HepG2 (cell line): ENCODE measurements around the gene PEAR1.

Experiments used
- CSRNP1 ChIP-seq: sonication (generic); formaldehyde crosslinking; IDR thresholded peaks from 2 replicates; pipeline ENCODE4 v1.8.1; 2023; ENCODE audit warnings: mild to moderate bottlenecking, missing genetic modification reagents
- GABPB1 ChIP-seq: IDR thresholded peaks from 2 replicates; pipeline ENCODE4 v1.6.1; 2016; ENCODE audit warnings: mild to moderate bottlenecking, missing genetic modification reagents, moderate library complexity, missing compliant biosample characterization
- HOXA7 ChIP-seq: sonication (generic); formaldehyde crosslinking; IDR thresholded peaks from 2 replicates; pipeline ENCODE4 v1.8.1; 2022; ENCODE audit warnings: mild to moderate bottlenecking, missing genetic modification reagents, moderate library complexity
- JUNB ChIP-seq: sonication (generic); formaldehyde crosslinking; IDR thresholded peaks from 2 replicates; pipeline ENCODE4 v1.8.0; 2022; ENCODE audit warnings: missing genetic modification reagents, mild to moderate bottlenecking, borderline replicate concordance
- MBNL3 ChIP-seq: fragments of 250-450 bp; sonication (Bioruptor Pico); conservative IDR thresholded peaks from 2 replicates; pipeline ENCODE4 v1.8.0; 2022; ENCODE audit warnings: mild to moderate bottlenecking, inconsistent platforms
- NFIC ChIP-seq: IDR thresholded peaks from 2 replicates; pipeline ENCODE4 v1.6.1; 2012; ENCODE audit warnings: mild to moderate bottlenecking, low read length, inconsistent platforms
- NR1H2 ChIP-seq: sonication (generic); formaldehyde crosslinking; IDR thresholded peaks from 2 replicates; pipeline ENCODE4 v1.8.1; 2022; ENCODE audit warnings: low read depth, missing genetic modification reagents, borderline replicate concordance
- PHF20 ChIP-seq: sonication (generic); formaldehyde crosslinking; IDR thresholded peaks from 2 replicates; pipeline ENCODE4 v1.5.0; 2020; ENCODE audit warnings: mild to moderate bottlenecking, missing genetic modification reagents
- POLR2A ChIP-seq, 2 experiments: IDR thresholded peaks; 2 replicates each; pipeline ENCODE4 v1.6.1; 2011; ENCODE audit warnings: low read depth in 2 of 2, low read length in 2 of 2, mild to moderate bottlenecking in 1 of 2, moderate library complexity in 1 of 2; ENCODE audit not compliant: insufficient read depth in 1 of 2
- POLR2AphosphoS5 ChIP-seq: IDR thresholded peaks from 2 replicates; pipeline ENCODE4 v1.6.1; 2012; ENCODE audit warnings: low read depth, low read length
- SMC3 ChIP-seq: IDR thresholded peaks from 2 replicates; pipeline ENCODE4 v1.6.1; 2011; ENCODE audit warnings: low read length, improper control_type of control experiment
- U2AF2 ChIP-seq: fragments of 200-400 bp; formaldehyde crosslinking; IDR thresholded peaks from 2 replicates; pipeline ENCODE4 v1.6.1; 2017; ENCODE audit warnings: low read depth, mild to moderate bottlenecking, low read length
- ZNF180 ChIP-seq: sonication (generic); formaldehyde crosslinking; IDR thresholded peaks from 2 replicates; pipeline ENCODE4 v1.4.0; 2020; ENCODE audit warnings: low read depth, missing genetic modification reagents, borderline replicate concordance
- ZNF660 ChIP-seq: sonication (generic); formaldehyde crosslinking; IDR thresholded peaks from 2 replicates; pipeline ENCODE4 v1.5.1; 2020; ENCODE audit warnings: mild to moderate bottlenecking, low read depth, missing genetic modification reagents, borderline replicate concordance

- no peak for TF ChIP-seq SMC3
- no peak for TF ChIP-seq NR1H2 (CRISPR knock-in tag)
- TF ChIP-seq POLR2A (IDR thresholded peaks at IDR 0.05; ENCODE audit: insufficient read depth in 1 of 2, low read depth in 2 of 2, low read length in 2 of 2), result no peak
- TF ChIP-seq MBNL3 (CRISPR knock-in tag), result no peak
- TF ChIP-seq NFIC, result no peak
- TF ChIP-seq U2AF2, result no peak
- no peak for TF ChIP-seq CSRNP1 (CRISPR knock-in tag)
- TF ChIP-seq JUNB (CRISPR knock-in tag), result no peak
- TF ChIP-seq PHF20 (CRISPR knock-in tag), result no peak
- TF ChIP-seq ZNF180 (CRISPR knock-in tag), result no peak
- TF ChIP-seq ZNF660 (CRISPR knock-in tag), result no peak
- TF ChIP-seq GABPB1 (CRISPR knock-in tag), result no peak
- no peak for TF ChIP-seq POLR2AphosphoS5
- TF ChIP-seq HOXA7 (CRISPR knock-in tag), result no peak
Measured at GRCh38 chr1:156895455-156895812, 1.9 kb downstream of the PEAR1 start.
